Measurements from ENCODE around the gene BTNL9. TPM values are rescaled to one million over a fixed set of nuclear protein-coding genes. Genes with fewer than 3 reads are reported as not detected.
"Not testable (repeated sequence)": the region's sequence is repeated elsewhere in the genome, so short reads cannot be mapped to it uniquely, and the experiment has no call there.

Gene BTNL9
- polyA plus RNA-seq, 3 donors: not detected

DNA sequence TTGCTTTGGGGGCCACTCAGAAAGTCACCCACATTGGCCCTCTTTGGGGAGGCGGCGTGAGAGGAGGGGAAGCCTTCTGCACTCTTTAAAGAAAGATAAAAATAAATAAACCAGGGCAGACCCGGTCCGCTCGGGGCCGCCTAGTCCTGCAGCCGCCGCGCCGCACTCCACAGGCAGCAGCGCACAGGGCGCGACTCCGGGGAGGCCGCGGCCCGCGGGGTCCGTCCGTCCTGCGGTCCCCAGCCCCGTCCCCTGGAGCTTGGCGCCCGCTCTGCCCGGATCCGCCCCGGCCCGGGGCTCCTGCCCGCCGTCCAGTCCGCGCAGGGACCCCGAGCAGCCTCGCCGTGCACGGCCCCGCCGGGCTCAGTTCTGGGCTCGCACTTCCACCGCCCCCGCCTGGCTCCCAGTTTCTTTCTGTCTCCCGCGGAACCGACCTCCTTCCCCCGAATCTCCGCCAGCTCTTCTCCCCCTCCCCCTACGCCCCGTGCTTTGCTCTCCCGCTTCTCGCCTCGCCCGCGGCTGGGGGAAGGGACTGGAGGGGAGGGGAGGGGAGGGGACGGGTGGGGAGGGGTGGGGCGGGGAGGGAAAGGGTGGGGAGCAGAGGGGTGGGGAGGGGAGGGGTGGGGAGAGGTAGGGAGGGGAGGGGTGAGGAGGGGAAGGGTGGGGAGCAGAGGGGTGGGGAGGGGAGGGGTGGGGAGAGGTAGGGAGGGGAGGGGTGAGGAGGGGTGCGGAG lies 57.9 kb downstream of the BTNL9 start:
- H2AFZ ChIP-seq (ENCODE audit: insufficient read depth, low read depth, low read length, poor library complexity, severe bottlenecking); H3K4me2 ChIP-seq (replicated peaks; ENCODE audit: extremely low read depth, low read length, poor library complexity, severe bottlenecking); H3K36me3 ChIP-seq (replicated peaks in 1 of 2; ENCODE audit: control insufficient read depth in 1 of 2, insufficient read depth in 2 of 2, low read length in 2 of 2); H3K9ac ChIP-seq (ENCODE audit: insufficient read depth, low read length, poor library complexity, severe bottlenecking); H3K27ac Mint-ChIP-seq; H3K36me3 Mint-ChIP-seq; DNase-seq; H3K4me1 Mint-ChIP-seq; H3K27ac ChIP-seq (ENCODE audit: low read depth in 1 of 2, low read length in 2 of 2); H4K20me1 ChIP-seq (ENCODE audit: insufficient read depth, low read length); H3K4me1 ChIP-seq (ENCODE audit: control insufficient read depth in 1 of 2, insufficient read depth in 2 of 2, low read length in 2 of 2); intact Hi-C loops (cut with micrococcal nuclease); H3K4me3 ChIP-seq (replicated peaks in 1 of 3; ENCODE audit: low read depth in 2 of 3, low read length in 3 of 3); H3K79me2 ChIP-seq (ENCODE audit: insufficient read depth, low read length); H3K4me3 Mint-ChIP-seq: not testable (repeated sequence)
- Histone ChIP-seq H3K9me3 (replicated peaks in 1 of 2; ENCODE audit: control insufficient read depth in 1 of 2, insufficient read depth in 1 of 2, low read length in 2 of 2) (peaks cover 0 to 14% of the 10 kb centered on the region in 2 donors), H3K27me3 (ENCODE audit: control insufficient read depth in 2 of 2, insufficient read depth in 2 of 2, low read length in 2 of 2) (peaks cover 18% of the 10 kb centered on the region in 2 donors)
- Mint-ChIP-seq H3K9me3 (peaks cover 0 to 20% (median 13%) of the 10 kb centered on the region in 7 donors), H3K27me3 (ENCODE audit: low read depth in 3 of 3) (peaks cover 26 to 43% (median 28%) of the 10 kb centered on the region in 3 donors)
- WGBS (ENCODE audit: insufficient coverage): no CpG with 5 or more reads among the region's 56 CpGs

GRCh38 chr5:181098762-181099601 lies 58.9 kb downstream of the BTNL9 start:
- Histone ChIP-seq H3K79me2 (ENCODE audit: insufficient read depth, low read length) (no peaks in the 10 kb centered on the region), H2AFZ (ENCODE audit: insufficient read depth, low read depth, low read length, poor library complexity, severe bottlenecking) (no peak overlapping the region), H3K4me3 (replicated peaks in 1 of 3; ENCODE audit: low read depth in 2 of 3, low read length in 3 of 3) (no peak overlapping the region), H4K20me1 (ENCODE audit: insufficient read depth, low read length) (no peaks in the 10 kb centered on the region), H3K9me3 (replicated peaks in 1 of 2; ENCODE audit: control insufficient read depth in 1 of 2, insufficient read depth in 1 of 2, low read length in 2 of 2) (peaks cover 0 to 14% of the 10 kb centered on the region in 2 donors), H3K27ac (ENCODE audit: low read depth in 1 of 2, low read length in 2 of 2) (no peak overlapping the region), H3K4me1 (ENCODE audit: control insufficient read depth in 1 of 2, insufficient read depth in 2 of 2, low read length in 2 of 2) (no peaks in the 10 kb centered on the region), H3K9ac (ENCODE audit: insufficient read depth, low read length, poor library complexity, severe bottlenecking) (no peak overlapping the region), H3K4me2 (replicated peaks; ENCODE audit: extremely low read depth, low read length, poor library complexity, severe bottlenecking) (no peak overlapping the region), H3K27me3 (ENCODE audit: control insufficient read depth in 2 of 2, insufficient read depth in 2 of 2, low read length in 2 of 2) (peaks cover 14 to 18% of the 10 kb centered on the region in 2 donors), H3K36me3 (replicated peaks in 1 of 2; ENCODE audit: control insufficient read depth in 1 of 2, insufficient read depth in 2 of 2, low read length in 2 of 2) (no peaks in the 10 kb centered on the region)
- intact Hi-C loops (cut with micrococcal nuclease): no loop called here
- Mint-ChIP-seq H3K27me3 (ENCODE audit: low read depth in 3 of 3) (peaks cover 26 to 43% (median 31%) of the 10 kb centered on the region in 3 donors), H3K4me1 (peaks cover under 1% of the 10 kb centered on the region), H3K27ac (no peak overlapping the region), H3K9me3 (peaks cover 0 to 22% (median 17%) of the 10 kb centered on the region in 7 donors), H3K4me3 (peak overlapping the region in 1 of 2 donors; percentile 81), H3K36me3 (peaks cover 0 to 3% of the 10 kb centered on the region in 2 donors)
- TF ChIP-seq CTCF (IDR thresholded peaks at IDR 0.05): no peak
- no peak for DNase-seq
- 24% methylated on average over 20 of the region's 22 CpGs for WGBS (ENCODE audit: insufficient coverage)

All from CD14-positive monocyte (primary cell).